ENCODE data around the gene WBP1. TPM values are rescaled to one million over a fixed set of nuclear protein-coding genes. Genes with fewer than 3 reads are reported as not detected.

The WBP1 gene
- total and polyA plus RNA-seq, 10 donors: 39.5 to 84.2 (median 63.6) TPM

- Histone ChIP-seq H3K9me3 (no peaks in the 10 kb centered on the region), H3K27me3 (replicated peaks in 1 of 7) (peaks cover 0 to 21% (median 2%) of the 10 kb centered on the region in 7 donors), H3K36me3 (no peaks in the 10 kb centered on the region), H3K4me1 (peaks cover 0 to 11% (median 2%) of the 10 kb centered on the region in 6 donors), H3K27ac (no peak overlapping the region), H3K4me3 (no peak overlapping the region)
- 90 to 97% (median 94%) methylated on average over 5 of the region's 5 CpGs for WGBS, 5 donors
- peak; percentile 11 for DNase-seq
- intact Hi-C loops (cut with DNase I; ENCODE audit: low total_unique reads): no loop called here
- no peak for TF ChIP-seq CTCF (IDR thresholded peaks at IDR 0.05 in 8 of 11, conservative IDR thresholded peaks at IDR 0.05 in 3 of 11)
- no peak for TF ChIP-seq POLR2A (IDR thresholded peaks at IDR 0.05)
- no peak for TF ChIP-seq POLR2AphosphoS5 (IDR thresholded peaks at IDR 0.05)
Measured at GRCh38 chr2:74447230-74447999, 10.8 kb upstream of the WBP1 start.

GRCh38 chr2:74448771-74449170 is 9.5 kb upstream of the WBP1 start:
- H3K27me3 ChIP-seq (replicated peaks in 1 of 7): peaks cover 0 to 8% (median 0%) of the 10 kb centered on the region in 7 donors
- H3K27ac ChIP-seq: no peak overlapping the region
- TF ChIP-seq POLR2A (IDR thresholded peaks at IDR 0.05) (no peak), POLR2AphosphoS5 (IDR thresholded peaks at IDR 0.05) (no peak), CTCF (IDR thresholded peaks at IDR 0.05 in 8 of 11, conservative IDR thresholded peaks at IDR 0.05 in 3 of 11) (no peak)
- no peaks in the 10 kb centered on the region for H3K9me3 ChIP-seq
- 80 to 96% (median 94%) methylated on average over 2 of the region's 2 CpGs for WGBS, 5 donors
- intact Hi-C loops (cut with DNase I; ENCODE audit: low total_unique reads): no loop called here
- no peaks in the 10 kb centered on the region for H3K36me3 ChIP-seq
- DNase-seq: no peak
- no peak overlapping the region for H3K4me3 ChIP-seq
- peaks cover 0 to 16% (median 2%) of the 10 kb centered on the region in 6 donors for H3K4me1 ChIP-seq

- 88 to 99% (median 92%) methylated on average over 3 of the region's 3 CpGs for WGBS, 5 donors
- no peak overlapping the region for H3K27ac ChIP-seq
- intact Hi-C loops (cut with DNase I; ENCODE audit: low total_unique reads): no loop called here
- peaks cover 6 to 24% (median 12%) of the 10 kb centered on the region in 6 donors for H3K4me1 ChIP-seq
- no peak for DNase-seq
- no peaks in the 10 kb centered on the region for H3K27me3 ChIP-seq (replicated peaks in 1 of 7)
- no peaks in the 10 kb centered on the region for H3K36me3 ChIP-seq
- TF ChIP-seq POLR2AphosphoS5 (IDR thresholded peaks at IDR 0.05) (no peak), POLR2A (IDR thresholded peaks at IDR 0.05) (no peak), CTCF (IDR thresholded peaks at IDR 0.05 in 8 of 11, conservative IDR thresholded peaks at IDR 0.05 in 3 of 11) (no peak)
- no peak overlapping the region for H3K4me3 ChIP-seq
- no peaks in the 10 kb centered on the region for H3K9me3 ChIP-seq
Measured at GRCh38 chr2:74450570-74451190, 7.6 kb upstream of the WBP1 start.
